NCI-H1105 (cell line): ENCODE results near the gene CBX6.

Experiments
- DNase-seq: peaks from one replicate; lab custom pipeline; 2025; lab: John Stamatoyannopoulos, UW

The CBX6 gene

DNA sequence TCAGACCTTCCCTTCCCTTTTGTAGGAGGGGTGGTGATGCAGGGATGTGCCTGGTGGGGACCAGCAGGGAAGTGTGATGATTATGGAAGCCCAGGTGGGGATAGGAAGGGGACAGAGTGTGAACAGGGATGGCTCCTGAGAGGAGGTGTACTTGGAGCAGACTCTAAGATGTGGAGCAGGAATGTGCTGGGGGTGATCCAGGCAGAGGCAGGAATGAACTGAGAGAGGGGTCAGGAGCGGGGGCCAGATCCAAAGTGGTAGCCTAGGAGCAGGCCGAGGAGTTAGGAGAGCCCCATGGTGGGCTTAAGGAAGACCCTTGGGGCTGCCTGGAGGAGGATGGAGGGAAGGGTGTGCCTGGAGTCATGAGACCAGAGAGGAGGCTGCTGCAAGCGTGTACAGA lies 31.9 kb downstream of the CBX6 start:
- DNase-seq = no peak

DNA sequence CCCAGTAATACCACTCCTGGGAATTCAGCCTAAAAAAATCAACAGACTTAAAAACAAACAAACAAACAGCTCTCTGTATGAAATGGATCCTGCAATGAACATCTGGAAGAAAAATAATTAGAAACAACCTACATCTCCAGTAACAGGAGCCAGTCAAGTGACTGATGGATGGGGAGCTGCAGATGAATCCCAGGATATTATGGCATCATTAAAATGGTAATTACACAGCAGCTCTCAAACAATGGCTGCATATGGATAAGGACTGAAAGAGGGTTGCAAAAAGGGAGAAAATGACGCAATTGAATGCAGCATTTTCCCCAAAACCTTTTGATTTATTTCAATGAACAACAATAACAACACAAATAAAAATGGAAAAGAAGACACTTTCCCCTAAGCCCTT lies 32.3 kb downstream of the CBX6 start:
- DNase-seq = peak; percentile 49

DNA sequence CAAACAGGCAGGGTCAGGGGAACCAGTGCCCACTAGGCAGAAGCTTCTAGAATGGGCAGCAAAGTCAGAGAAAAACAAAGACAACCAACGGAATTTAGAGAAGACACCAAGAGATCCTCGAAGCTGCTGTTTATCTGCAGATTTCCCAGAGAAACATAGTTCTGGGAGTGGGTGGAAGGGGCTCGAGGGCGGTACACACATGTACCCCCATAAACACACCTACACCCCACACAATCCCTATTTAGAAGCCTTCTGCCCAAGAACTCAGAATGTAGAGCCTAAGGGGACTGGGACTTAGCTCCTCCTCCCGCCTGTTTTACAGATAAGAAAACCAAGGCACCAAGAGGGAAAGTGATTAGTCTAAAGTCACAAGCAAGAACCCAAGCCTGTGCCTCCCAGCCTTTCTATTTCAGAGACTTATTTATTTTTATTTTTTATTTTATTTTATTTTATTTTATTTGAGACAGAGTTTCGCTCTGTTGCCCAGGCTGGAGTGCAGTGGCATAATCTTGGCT lies 34.5 kb downstream of the CBX6 start:
- DNase-seq = no peak

DNA sequence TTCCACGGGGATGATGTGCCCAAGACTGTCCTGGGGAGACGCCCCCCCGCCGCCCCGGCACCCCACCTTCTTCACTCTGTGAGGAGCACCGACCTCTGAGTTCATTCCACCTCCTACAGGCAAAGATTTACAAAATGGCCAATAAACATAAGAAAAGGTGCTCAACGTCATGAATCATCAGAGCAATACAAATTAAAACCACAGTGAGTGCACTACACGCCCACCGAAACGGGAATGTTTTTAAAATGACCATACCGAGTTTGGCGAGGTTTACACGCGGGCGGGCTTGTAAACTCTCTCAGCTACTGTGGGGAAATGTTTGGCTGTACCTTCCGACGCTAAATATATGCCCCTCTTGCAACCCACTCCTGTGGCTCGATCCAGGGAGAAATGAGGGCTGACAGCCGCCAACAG lies 36.1 kb downstream of the CBX6 start:
- DNase-seq = no peak

DNA sequence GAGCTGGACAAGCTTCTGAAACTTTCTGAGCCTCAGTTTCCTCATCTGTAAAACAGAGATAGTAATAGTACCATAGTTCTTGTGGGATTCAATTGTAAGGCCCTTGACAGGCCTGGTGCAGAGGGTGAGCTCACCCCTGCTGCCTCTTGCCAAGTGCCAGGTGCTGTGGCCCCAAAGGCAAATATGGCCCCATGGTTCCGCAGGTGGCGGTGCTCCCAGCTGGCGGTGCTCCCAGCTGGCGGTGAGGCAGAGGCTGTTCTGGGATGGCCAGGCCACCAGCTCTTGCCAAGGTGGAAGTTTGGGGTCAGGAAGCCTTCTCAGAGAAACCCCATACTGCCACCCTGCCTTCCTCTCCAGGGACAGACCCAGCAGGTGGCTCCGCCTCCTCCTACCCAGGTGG lies 37.0 kb downstream of the CBX6 start:
- no peak for DNase-seq

DNA sequence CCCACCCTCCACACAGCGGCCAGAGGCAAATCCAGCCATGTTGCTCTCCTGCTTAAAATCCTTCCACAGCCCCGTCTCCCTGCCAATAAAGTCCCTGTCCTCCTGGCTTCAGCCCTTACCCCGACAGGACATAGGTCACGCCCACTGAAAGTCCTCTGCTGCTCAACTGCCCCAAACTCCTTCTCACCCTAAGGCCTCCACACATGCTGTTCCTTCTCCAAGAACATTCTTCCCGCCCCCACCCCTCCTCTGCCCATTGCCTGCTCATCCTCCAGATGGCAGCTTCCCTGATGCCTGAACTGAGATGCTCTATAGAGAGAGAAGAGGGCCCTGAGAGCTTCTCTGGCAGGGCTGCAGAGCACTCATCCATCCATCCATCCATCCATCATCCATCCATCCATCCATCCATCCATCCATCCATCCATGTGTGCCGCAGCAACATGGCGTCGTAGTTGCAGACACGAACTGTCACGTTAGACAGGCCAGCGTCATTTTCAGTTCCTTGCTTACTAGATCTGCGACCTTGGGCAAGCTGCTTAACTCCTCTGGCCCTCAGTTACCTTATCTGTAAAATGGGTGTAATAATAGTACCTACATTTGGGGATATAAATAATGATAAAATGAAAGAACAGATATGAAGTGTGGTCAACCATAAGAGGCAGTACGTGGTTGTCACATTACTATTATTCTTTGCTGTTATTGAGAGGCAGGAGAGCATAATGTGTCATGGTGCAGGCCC lies 37.6 kb downstream of the CBX6 start:
- no peak for DNase-seq

GRCh38 chr22:38833061-38833460 lies 39.0 kb downstream of the CBX6 start:
- no peak for DNase-seq

DNA sequence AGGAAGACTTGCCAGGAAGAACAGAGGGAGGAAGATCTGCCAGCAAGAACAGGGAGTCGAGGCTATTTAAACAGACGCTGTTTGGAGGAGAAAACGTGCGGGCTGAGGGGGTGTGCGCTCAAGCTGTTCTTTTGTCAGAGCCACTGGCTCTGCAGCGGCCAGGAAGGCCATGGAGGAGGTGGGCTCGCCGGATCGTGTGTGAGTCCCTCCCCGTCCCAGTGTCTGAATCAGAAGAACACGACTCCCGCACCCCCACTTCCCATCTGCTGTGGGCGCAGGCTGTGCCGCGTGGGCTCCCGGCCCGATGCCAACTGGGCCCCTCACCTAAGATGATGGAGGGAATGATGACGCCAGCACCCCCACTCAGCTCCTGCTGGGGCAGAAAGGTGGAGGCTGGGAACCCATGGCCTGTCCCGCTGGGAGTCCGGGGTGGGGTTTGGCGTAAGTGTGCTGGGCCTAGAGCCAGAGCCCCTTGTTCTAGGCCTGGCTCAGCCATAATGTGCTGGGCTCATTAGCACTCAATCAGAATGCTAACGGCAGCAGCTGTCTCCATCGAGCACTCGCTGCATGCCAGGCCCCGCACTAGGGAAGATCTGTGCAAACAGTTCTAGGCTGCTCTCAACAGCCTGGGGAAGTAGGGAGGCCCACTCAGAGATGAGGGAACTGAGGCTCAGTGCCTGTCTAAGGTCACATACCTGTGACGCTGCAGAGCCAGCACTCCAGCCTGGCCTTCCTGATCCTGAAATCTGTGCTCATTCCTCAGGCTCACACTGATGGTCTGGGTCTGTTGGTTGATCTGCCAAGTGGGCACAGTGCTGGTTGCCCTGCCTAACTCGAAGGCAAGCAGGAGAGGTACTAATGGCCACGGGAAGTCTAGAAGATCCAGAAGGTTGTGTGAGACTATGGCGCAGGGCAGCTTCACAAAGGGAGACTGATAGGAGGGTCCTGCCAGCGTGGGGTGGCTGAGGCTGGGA lies 39.7 kb downstream of the CBX6 start:
- peak; percentile 49 for DNase-seq

DNA sequence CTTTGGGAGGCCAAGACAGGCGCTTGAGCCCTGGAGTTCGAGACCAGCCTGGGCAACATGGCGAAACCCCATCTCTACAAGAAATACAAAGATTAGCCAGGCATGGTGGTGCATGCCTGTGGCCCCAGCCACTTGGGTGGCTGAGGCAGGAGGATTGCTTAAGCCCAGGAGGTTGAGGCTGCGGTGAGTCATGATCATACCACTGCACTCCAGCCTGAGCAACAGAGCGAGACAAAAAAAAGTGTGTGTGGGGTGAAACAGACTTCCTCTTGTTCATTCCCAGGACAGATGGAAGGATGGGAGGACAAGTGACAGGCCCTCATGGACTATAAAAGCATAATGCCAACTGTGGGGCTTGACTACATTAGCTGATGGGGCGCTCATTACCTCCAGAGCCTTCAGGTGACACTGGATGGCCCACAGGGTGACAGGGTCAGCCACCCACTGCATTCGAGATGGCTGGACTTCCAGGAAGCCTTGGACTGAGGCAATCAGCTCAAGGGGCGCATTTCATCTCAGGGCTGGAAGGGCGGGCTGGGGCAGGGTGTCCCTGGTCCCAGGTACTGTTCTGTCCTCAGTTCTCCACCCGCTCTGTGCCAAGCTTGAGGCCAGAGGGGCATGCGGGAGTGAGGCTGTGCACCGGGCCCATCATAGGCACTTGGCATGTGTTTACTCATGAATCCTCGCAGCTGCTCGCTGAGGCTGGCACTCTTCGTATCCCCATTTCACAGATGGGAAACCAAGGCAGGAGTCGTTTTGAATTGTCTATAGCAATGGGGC lies 40.7 kb downstream of the CBX6 start:
- no peak for DNase-seq

- no peak for DNase-seq
Observed at GRCh38 chr22:38830845-38831108, 41.2 kb downstream of the CBX6 start.

- DNase-seq = no peak
Observed at GRCh38 chr22:38830026-38830844, 41.8 kb downstream of the CBX6 start.

- no peak for DNase-seq
Observed at GRCh38 chr22:38829485-38829884, 42.5 kb downstream of the CBX6 start.

DNA sequence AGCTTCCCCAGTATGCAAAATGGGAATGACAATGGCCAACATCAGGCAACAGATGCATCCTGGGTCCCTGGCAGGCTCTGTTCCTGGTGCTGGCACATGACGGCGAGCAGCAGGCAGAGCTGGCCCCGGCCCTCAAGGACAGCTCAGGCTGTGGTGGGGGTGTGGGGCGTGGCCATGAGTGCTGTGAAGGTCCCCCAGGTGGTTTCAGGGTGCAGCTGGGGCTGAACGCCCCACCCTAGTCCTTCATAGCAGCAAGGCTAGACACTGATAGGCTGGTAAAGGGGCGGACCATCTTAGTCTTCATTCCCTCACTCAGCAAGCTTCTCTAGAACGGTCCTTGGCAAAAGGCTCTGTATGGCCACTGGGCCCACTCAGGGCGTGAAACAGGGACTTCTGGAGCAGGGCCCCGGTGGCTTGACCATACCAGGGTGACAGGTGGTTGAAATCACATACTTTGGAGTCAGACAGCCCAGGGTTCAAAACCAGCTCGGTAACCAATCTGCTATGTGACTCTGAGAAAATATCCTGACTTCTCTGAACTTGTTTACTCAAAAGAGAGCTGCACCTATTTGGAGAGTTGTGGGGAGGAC lies 43.3 kb downstream of the CBX6 start:
- DNase-seq = no peak

GRCh38 chr22:38828191-38828590 lies 43.8 kb downstream of the CBX6 start:
- DNase-seq = no peak

GRCh38 chr22:38827510-38827909 lies 44.5 kb downstream of the CBX6 start:
- DNase-seq = no peak

- DNase-seq = no peak
Observed at GRCh38 chr22:38826801-38827200, 45.2 kb downstream of the CBX6 start.

DNA sequence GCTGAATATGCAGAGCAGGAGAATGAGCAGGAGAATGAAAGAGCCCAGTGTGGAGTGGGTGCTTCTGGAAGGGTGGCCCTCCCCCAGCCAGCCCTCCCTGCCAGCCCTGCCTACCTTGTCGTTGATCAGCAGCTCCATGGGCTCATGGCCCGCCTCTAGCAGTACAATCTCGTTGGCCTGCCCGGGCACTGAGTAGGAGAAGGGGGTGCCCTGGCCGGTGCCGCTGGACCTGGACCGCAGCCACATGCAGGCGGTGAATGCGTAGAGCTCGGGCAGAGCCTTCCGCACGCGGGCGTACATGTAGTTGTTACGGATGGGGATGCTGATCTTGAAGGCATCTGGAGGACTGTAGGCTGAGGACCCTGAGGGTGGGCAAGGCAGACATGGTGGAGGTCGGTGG lies 45.6 kb downstream of the CBX6 start:
- no peak for DNase-seq

- DNase-seq = no peak
Observed at GRCh38 chr22:38824585-38824984, 47.4 kb downstream of the CBX6 start.

DNA sequence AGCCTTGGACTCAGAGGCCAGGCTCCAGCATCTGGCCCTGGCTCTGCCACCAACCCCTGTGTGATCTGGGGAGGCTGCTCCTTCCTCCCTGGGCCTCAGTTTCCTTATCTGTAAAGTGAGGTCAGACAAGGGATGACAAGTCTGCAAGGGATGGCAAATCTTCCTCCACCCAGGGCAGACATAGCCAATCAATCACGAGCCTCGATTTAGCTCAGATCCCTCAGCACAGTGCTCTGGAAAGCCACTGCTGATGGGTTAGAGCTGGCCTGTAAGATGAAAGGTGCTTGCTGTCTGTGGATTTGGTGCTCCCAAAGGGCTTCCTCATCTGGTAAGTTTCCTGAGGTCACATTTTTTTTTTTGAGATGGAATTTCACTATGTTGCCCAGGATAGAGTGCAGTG lies 48.4 kb downstream of the CBX6 start:
- DNase-seq = no peak

- DNase-seq = no peak
Observed at GRCh38 chr22:38823076-38823475, 48.9 kb downstream of the CBX6 start.

DNA sequence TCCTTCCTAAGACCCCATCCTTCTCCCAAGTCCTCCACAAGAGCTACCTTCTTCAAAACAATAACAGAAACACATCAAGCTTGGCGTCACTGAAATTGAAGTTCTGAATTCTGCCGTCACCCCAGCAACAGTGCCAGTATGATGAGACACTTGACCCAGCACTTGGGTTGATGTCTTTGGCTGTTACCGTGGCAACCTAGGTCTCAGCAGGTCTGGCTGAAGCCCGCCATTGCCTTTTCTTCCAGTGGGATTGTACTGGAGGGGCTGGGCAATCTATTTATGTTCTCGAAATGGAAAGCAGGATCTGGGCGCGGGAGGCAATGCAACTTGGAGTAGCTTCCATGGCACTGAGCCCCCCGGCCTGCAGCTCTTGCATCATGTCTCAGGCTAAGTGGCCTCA lies 52.0 kb downstream of the CBX6 start:
- DNase-seq = peak; percentile 57
